ENCODE measurements around the gene MAP3K7. TPM values are rescaled to one million over a fixed set of nuclear protein-coding genes. Genes with fewer than 3 reads are reported as not detected.

MAP3K7 gene
- polyA plus RNA-seq, 1 donor (not counting 4 experiments of a cell fraction or from before 2014, with no cell fraction given): 43.5 TPM

GRCh38 chr6:90559931-90560330 lies 26.9 kb downstream of the MAP3K7 start:
- Histone ChIP-seq H2AFZ (ENCODE audit: control insufficient read depth, low read length) (no peak overlapping the region), H3K4me3 (ENCODE audit: control insufficient read depth in 2 of 3, extremely low read depth in 1 of 3, insufficient read depth in 2 of 3, low read depth in 1 of 3, low read length in 3 of 3) (no peak overlapping the region), H3K4me1 (ENCODE audit: control insufficient read depth, extremely low read depth, insufficient read depth, low read length) (no peaks in the 10 kb centered on the region), H3K79me2 (ENCODE audit: control insufficient read depth, insufficient read depth, low read length) (peaks cover 8% of the 10 kb centered on the region), H3K27me3 (ENCODE audit: control insufficient read depth, extremely low read depth, insufficient read depth, low read length) (no peaks in the 10 kb centered on the region), H3K9ac (ENCODE audit: control insufficient read depth, extremely low read depth, insufficient read depth, low read length) (no peak overlapping the region), H3K36me3 (ENCODE audit: control insufficient read depth in 2 of 2, extremely low read depth in 1 of 2, insufficient read depth in 2 of 2, low read length in 2 of 2) (peaks cover 9 to 10% of the 10 kb centered on the region in 2 experiments), H3K9me1 (ENCODE audit: control insufficient read depth, extremely low read depth, insufficient read depth, low read length) (no peaks in the 10 kb centered on the region), H3K4me2 (ENCODE audit: control insufficient read depth, extremely low read depth, insufficient read depth, low read depth, low read length) (no peak overlapping the region), H4K20me1 (ENCODE audit: control insufficient read depth, extremely low read depth, insufficient read depth, low read length) (no peaks in the 10 kb centered on the region), H3K27ac (ENCODE audit: control insufficient read depth, insufficient read depth, low read length) (no peak overlapping the region), H3K9me3 (ENCODE audit: control insufficient read depth, low read depth, low read length) (no peaks in the 10 kb centered on the region)
- no peak for DNase-seq (ENCODE audit: low read depth, low spot score)
- TF ChIP-seq EZH2 (IDR thresholded peaks at IDR 0.05; ENCODE audit: low read length) (no peak), CTCF (optimal IDR thresholded peaks at IDR 0.05 in 1 of 3, IDR thresholded peaks at IDR 0.05 in 1 of 3, conservative IDR thresholded peaks at IDR 0.05 in 1 of 3; ENCODE audit: extremely low read depth in 1 of 3, insufficient read depth in 2 of 3, low read length in 3 of 3) (no peak)
- dilution Hi-C loops (cut with MboI; ENCODE audit: extremely low pct_ligation_motif_present, low sequenced_read_pairs): no loop called here
- FAIRE-seq: no peak

- FAIRE-seq (no peak), DNase-seq (ENCODE audit: low read depth, low spot score) (no peak)
- H3K9me3 ChIP-seq (ENCODE audit: control insufficient read depth, low read depth, low read length): no peaks in the 10 kb centered on the region
- H3K27ac ChIP-seq (ENCODE audit: control insufficient read depth, insufficient read depth, low read length): no peak overlapping the region
- H3K4me2 ChIP-seq (ENCODE audit: control insufficient read depth, extremely low read depth, insufficient read depth, low read depth, low read length): no peak overlapping the region
- peaks cover 3% of the 10 kb centered on the region for H3K79me2 ChIP-seq (ENCODE audit: control insufficient read depth, insufficient read depth, low read length)
- H3K4me1 ChIP-seq (ENCODE audit: control insufficient read depth, extremely low read depth, insufficient read depth, low read length): no peaks in the 10 kb centered on the region
- dilution Hi-C loops (cut with MboI; ENCODE audit: extremely low pct_ligation_motif_present, low sequenced_read_pairs): no loop called here
- no peak overlapping the region for H3K9ac ChIP-seq (ENCODE audit: control insufficient read depth, extremely low read depth, insufficient read depth, low read length)
- H3K9me1 ChIP-seq (ENCODE audit: control insufficient read depth, extremely low read depth, insufficient read depth, low read length): no peaks in the 10 kb centered on the region
- no peaks in the 10 kb centered on the region for H3K27me3 ChIP-seq (ENCODE audit: control insufficient read depth, extremely low read depth, insufficient read depth, low read length)
- no peak overlapping the region for H2AFZ ChIP-seq (ENCODE audit: control insufficient read depth, low read length)
- no peaks in the 10 kb centered on the region for H4K20me1 ChIP-seq (ENCODE audit: control insufficient read depth, extremely low read depth, insufficient read depth, low read length)
- TF ChIP-seq CTCF (optimal IDR thresholded peaks at IDR 0.05 in 1 of 3, IDR thresholded peaks at IDR 0.05 in 1 of 3, conservative IDR thresholded peaks at IDR 0.05 in 1 of 3; ENCODE audit: extremely low read depth in 1 of 3, insufficient read depth in 2 of 3, low read length in 3 of 3): no peak
- no peak for TF ChIP-seq EZH2 (IDR thresholded peaks at IDR 0.05; ENCODE audit: low read length)
- H3K4me3 ChIP-seq (ENCODE audit: control insufficient read depth in 2 of 3, extremely low read depth in 1 of 3, insufficient read depth in 2 of 3, low read depth in 1 of 3, low read length in 3 of 3): no peak overlapping the region
- H3K36me3 ChIP-seq (ENCODE audit: control insufficient read depth in 2 of 2, extremely low read depth in 1 of 2, insufficient read depth in 2 of 2, low read length in 2 of 2): peaks cover 7 to 11% of the 10 kb centered on the region in 2 experiments
Observed at GRCh38 chr6:90557006-90557405, 29.9 kb downstream of the MAP3K7 start.

Measured in keratinocyte (primary cell).